ENCODE data around the gene GCC2. TPM values are rescaled to one million over a fixed set of nuclear protein-coding genes. Genes with fewer than 3 reads are reported as not detected.
A peak's percentile ranks its signal among the peaks of the same experiment; 100 is the strongest.
"Not testable (repeated sequence)": the region's sequence is repeated elsewhere in the genome, so short reads cannot be mapped to it uniquely, and the experiment has no call there.

GCC2 gene
- total RNA-seq, 2 donors from 2014 or later, result 32.4 to 62.9 TPM

DNA sequence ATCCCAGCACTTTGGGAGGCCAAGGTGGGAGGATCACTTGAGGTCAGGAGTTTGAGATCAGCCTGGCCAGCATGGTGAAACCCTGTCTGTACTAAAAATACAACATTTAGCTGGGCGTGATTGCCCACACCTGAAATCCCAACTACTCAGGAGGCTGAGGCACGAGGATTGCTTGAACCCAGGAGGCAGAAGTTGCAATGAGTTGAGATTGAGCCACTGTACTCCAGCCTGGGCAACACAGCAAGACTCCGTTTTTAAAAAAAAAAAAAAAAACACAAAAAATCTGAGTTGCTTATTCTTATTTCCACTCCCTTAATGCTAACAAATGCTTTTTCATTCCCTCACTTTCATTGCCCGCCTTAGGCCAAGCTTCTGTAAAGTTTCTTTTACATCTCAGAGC lies 4.5 kb downstream of the GCC2 start:
- not testable (repeated sequence) for H3K27ac Mint-ChIP-seq; ATAC-seq (replicated peaks); H3K4me3 Mint-ChIP-seq; H3K9me3 Mint-ChIP-seq; H3K27me3 Mint-ChIP-seq
- peaks cover 21% of the 10 kb centered on the region for H3K4me1 Mint-ChIP-seq
- peaks cover 92% of the 10 kb centered on the region for H3K36me3 Mint-ChIP-seq (ENCODE audit: low read depth)

- ATAC-seq (replicated peaks), result peak; percentile 57
- H3K4me1 Mint-ChIP-seq, result peaks cover 30% of the 10 kb centered on the region
- peaks cover 9% of the 10 kb centered on the region for H3K9me3 Mint-ChIP-seq
- H3K27ac Mint-ChIP-seq, result no peak overlapping the region
- no peaks in the 10 kb centered on the region for H3K27me3 Mint-ChIP-seq
- no peak overlapping the region for H3K4me3 Mint-ChIP-seq
- H3K36me3 Mint-ChIP-seq (ENCODE audit: low read depth), result peaks cover 98% of the 10 kb centered on the region
Observed at GRCh38 chr2:108454440-108454839, 5.4 kb downstream of the GCC2 start.

DNA sequence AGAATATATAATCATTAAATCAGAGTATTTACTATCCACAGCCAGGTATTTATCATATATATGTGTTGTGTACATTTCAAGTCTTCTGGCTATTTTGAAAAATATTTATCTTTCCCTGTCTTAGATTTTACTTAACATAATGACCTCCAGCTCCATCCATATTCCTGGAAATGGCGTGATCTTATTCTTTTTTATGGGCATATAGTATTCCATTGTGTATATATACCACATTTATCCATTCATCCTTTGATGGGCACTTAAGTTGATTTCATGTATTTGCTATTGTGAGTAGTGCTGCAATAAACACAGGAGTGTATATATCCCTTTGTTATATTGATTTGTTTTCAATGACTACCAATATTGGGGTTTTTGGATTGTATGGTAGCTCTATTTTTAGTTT lies 6.6 kb downstream of the GCC2 start:
- H3K27ac Mint-ChIP-seq, result no peak overlapping the region
- H3K36me3 Mint-ChIP-seq (ENCODE audit: low read depth), result peaks cover 100% of the 10 kb centered on the region
- H3K4me1 Mint-ChIP-seq, result peaks cover 38% of the 10 kb centered on the region
- no peaks in the 10 kb centered on the region for H3K27me3 Mint-ChIP-seq
- no peak overlapping the region for H3K4me3 Mint-ChIP-seq
- H3K9me3 Mint-ChIP-seq, result peaks cover 9% of the 10 kb centered on the region
- ATAC-seq (replicated peaks), result no peak

DNA sequence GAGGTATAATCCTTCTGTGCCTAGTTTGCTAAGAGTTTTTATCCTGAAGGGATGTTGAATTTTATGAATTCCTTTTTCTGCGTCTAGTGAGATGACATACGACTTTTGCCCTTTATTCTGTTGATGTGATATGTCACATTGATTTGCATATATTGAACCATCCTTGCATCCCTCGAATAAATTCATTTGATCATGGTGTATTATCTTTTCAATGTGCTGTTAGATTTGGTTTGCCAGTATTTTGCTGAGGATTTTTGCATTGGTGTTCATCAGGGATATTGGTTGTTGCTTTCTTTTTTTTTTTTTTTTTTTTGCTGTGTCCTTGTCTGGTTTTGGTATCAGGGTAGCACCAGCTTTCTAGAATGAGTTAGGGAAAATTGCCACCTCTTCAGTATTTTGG lies 9.1 kb downstream of the GCC2 start:
- Mint-ChIP-seq H3K4me1 (peaks cover 40% of the 10 kb centered on the region), H3K27ac (peak overlapping the region; percentile 22), H3K9me3 (peaks cover 9% of the 10 kb centered on the region), H3K36me3 (ENCODE audit: low read depth) (peaks cover 98% of the 10 kb centered on the region), H3K27me3 (no peaks in the 10 kb centered on the region), H3K4me3 (no peak overlapping the region)
- ATAC-seq (replicated peaks), result no peak

- no peak for ATAC-seq (replicated peaks)
- Mint-ChIP-seq H3K9me3 (peaks cover 9% of the 10 kb centered on the region), H3K4me1 (peaks cover 44% of the 10 kb centered on the region), H3K36me3 (ENCODE audit: low read depth) (peaks cover 98% of the 10 kb centered on the region), H3K27ac (no peak overlapping the region), H3K4me3 (peak overlapping the region; percentile 6), H3K27me3 (no peaks in the 10 kb centered on the region)
Observed at GRCh38 chr2:108459441-108459840, 10.4 kb downstream of the GCC2 start.

GRCh38 chr2:108460345-108461037 lies 11.5 kb downstream of the GCC2 start:
- Mint-ChIP-seq H3K9me3 (peaks cover 9% of the 10 kb centered on the region), H3K27ac (peak overlapping the region; percentile 74), H3K36me3 (ENCODE audit: low read depth) (peaks cover 98% of the 10 kb centered on the region), H3K4me1 (peaks cover 44% of the 10 kb centered on the region), H3K27me3 (no peaks in the 10 kb centered on the region), H3K4me3 (peak overlapping the region; percentile 40)
- peak; percentile 37 for ATAC-seq (replicated peaks)

- Mint-ChIP-seq H3K27ac (no peak overlapping the region), H3K36me3 (ENCODE audit: low read depth) (peaks cover 100% of the 10 kb centered on the region), H3K9me3 (no peaks in the 10 kb centered on the region), H3K4me1 (peaks cover 3% of the 10 kb centered on the region), H3K27me3 (no peaks in the 10 kb centered on the region), H3K4me3 (no peak overlapping the region)
- no peak for ATAC-seq (replicated peaks)
Observed at GRCh38 chr2:108477099-108477498, 28.1 kb downstream of the GCC2 start.

GRCh38 chr2:108485253-108485652 lies 36.2 kb downstream of the GCC2 start:
- Mint-ChIP-seq H3K9me3 (no peaks in the 10 kb centered on the region), H3K27me3 (no peaks in the 10 kb centered on the region), H3K4me1 (no peaks in the 10 kb centered on the region), H3K27ac (no peak overlapping the region), H3K4me3 (no peak overlapping the region), H3K36me3 (ENCODE audit: low read depth) (peaks cover 97% of the 10 kb centered on the region)
- no peak for ATAC-seq (replicated peaks)

GRCh38 chr2:108490506-108491122 lies 41.6 kb downstream of the GCC2 start:
- Mint-ChIP-seq H3K36me3 (ENCODE audit: low read depth) (peaks cover 94% of the 10 kb centered on the region), H3K4me3 (no peak overlapping the region), H3K9me3 (no peaks in the 10 kb centered on the region), H3K4me1 (no peaks in the 10 kb centered on the region), H3K27ac (no peak overlapping the region), H3K27me3 (no peaks in the 10 kb centered on the region)
- ATAC-seq (replicated peaks), result no peak

- no peaks in the 10 kb centered on the region for H3K4me1 Mint-ChIP-seq
- H3K27me3 Mint-ChIP-seq, result no peaks in the 10 kb centered on the region
Observed at GRCh38 chr2:108491848-108492247, 42.8 kb downstream of the GCC2 start.

GRCh38 chr2:108492364-108492763 lies 43.4 kb downstream of the GCC2 start:
- no peaks in the 10 kb centered on the region for H3K27me3 Mint-ChIP-seq
- H3K4me1 Mint-ChIP-seq, result no peaks in the 10 kb centered on the region
- H3K4me3 Mint-ChIP-seq, result no peak overlapping the region
- ATAC-seq (replicated peaks), result peak; percentile 83
- H3K36me3 Mint-ChIP-seq (ENCODE audit: low read depth), result peaks cover 89% of the 10 kb centered on the region
- peak overlapping the region; percentile 39 for H3K27ac Mint-ChIP-seq
- no peaks in the 10 kb centered on the region for H3K9me3 Mint-ChIP-seq

More at GRCh38 chr2:108491848-108492247, 42.8 kb downstream of the GCC2 start:
- Mint-ChIP-seq H3K9me3 (no peaks in the 10 kb centered on the region), H3K27ac (peak overlapping the region; percentile 39), H3K36me3 (ENCODE audit: low read depth) (peaks cover 89% of the 10 kb centered on the region), H3K4me3 (no peak overlapping the region)
- ATAC-seq (replicated peaks), result peak; percentile 82

DNA sequence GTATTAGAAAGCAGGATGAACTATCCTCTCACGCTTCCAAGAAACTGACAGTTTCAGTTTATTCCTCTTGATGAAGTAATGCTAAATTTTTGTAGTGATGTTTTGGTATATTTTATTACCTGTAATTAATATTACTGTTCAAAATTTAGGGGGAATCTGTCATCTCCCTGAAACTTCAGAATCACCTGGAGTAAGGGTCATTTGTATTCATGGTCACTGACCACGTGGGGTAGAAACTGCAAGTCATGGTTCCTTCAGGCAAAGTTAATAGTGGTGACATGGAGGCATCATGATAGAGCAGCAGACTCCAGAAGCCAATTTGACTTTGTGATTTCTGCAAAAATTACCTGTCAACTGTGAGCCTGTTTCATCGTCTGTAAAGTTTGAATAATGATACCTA lies 47.2 kb downstream of the GCC2 start:
- not testable (repeated sequence) for H3K9me3 Mint-ChIP-seq; H3K4me3 Mint-ChIP-seq; H3K27me3 Mint-ChIP-seq; H3K4me1 Mint-ChIP-seq; ATAC-seq (replicated peaks); H3K27ac Mint-ChIP-seq
- H3K36me3 Mint-ChIP-seq (ENCODE audit: low read depth), result peaks cover 84% of the 10 kb centered on the region

GRCh38 chr2:108507620-108508019 lies 58.6 kb downstream of the GCC2 start:
- not testable (repeated sequence) for H3K27me3 Mint-ChIP-seq; H3K9me3 Mint-ChIP-seq; ATAC-seq (replicated peaks); H3K4me1 Mint-ChIP-seq; H3K27ac Mint-ChIP-seq; H3K4me3 Mint-ChIP-seq
- peaks cover 66% of the 10 kb centered on the region for H3K36me3 Mint-ChIP-seq (ENCODE audit: low read depth)

GRCh38 chr2:108512431-108512830 lies 63.4 kb downstream of the GCC2 start:
- H3K27ac Mint-ChIP-seq; ATAC-seq (replicated peaks); H3K4me1 Mint-ChIP-seq; H3K9me3 Mint-ChIP-seq; H3K4me3 Mint-ChIP-seq; H3K27me3 Mint-ChIP-seq: not testable (repeated sequence)
- H3K36me3 Mint-ChIP-seq (ENCODE audit: low read depth), result peaks cover 21% of the 10 kb centered on the region

GRCh38 chr2:108514478-108514877 lies 65.5 kb downstream of the GCC2 start:
- H3K4me3 Mint-ChIP-seq; H3K36me3 Mint-ChIP-seq (ENCODE audit: low read depth); ATAC-seq (replicated peaks); H3K4me1 Mint-ChIP-seq; H3K27ac Mint-ChIP-seq; H3K27me3 Mint-ChIP-seq; H3K9me3 Mint-ChIP-seq: not testable (repeated sequence)

Measured in activated T-helper 17 cell treated with anti-CD3 and anti-CD28 coated beads, Interleukin-2, amount 50 U/mL, for 72 hours (primary cell).